ENCODE data around the gene CD63. TPM values are rescaled to one million over a fixed set of nuclear protein-coding genes. Genes with fewer than 3 reads are reported as not detected.

CD63 gene
- total and polyA plus RNA-seq, 2 of the 13 experiments (the other 11 are each of a cell fraction or from before 2014, with no cell fraction given): 234 to 277 TPM

DNA sequence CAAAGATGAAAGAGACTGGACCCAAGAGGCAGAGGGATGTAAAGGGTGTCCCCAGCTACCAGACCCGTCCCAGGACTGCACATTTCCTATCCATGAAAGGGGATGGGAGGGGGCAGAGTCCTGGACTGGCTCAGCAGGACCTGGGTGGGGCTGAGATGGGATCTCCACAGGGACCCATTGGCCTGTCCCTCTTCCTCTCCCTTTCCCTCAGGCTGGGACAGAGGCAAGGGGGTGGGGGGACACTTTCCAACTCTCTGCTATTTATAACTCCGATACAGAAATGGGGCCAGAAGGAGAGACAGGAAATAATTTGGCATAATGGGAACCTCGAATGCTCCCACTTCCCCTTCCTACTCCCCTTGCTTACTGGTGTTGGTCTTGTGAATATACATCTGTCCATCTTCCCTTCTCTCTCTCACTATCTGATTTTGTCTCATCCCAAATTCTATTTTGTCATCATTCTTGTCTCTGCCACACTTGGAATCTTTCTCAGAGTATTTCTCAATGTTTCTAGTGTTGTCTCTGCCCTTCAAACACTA, 20.0 kb downstream of the CD63 start:
- H3K4me3 ChIP-seq (replicated peaks in 1 of 3; ENCODE audit: insufficient read depth in 1 of 3, low read depth in 2 of 3, low read length in 3 of 3): no peak overlapping the region
- POLR2A ChIA-PET: no interaction called here
- 2% methylated on average over 3 of the region's 3 CpGs for WGBS (ENCODE audit: low lambda C conversion rate)
- no peak for FAIRE-seq
- H4K20me1 ChIP-seq (ENCODE audit: insufficient read depth, low read length): no peaks in the 10 kb centered on the region; the same call in 1 of the 2 replicates
- in situ Hi-C loops (cut with HindIII; ENCODE audit: extremely low pct_ligation_motif_present, low pct_unique_long_range_greater_than_20kb): no loop called here
- H3K36me3 ChIP-seq (replicated peaks in 1 of 2; ENCODE audit: control insufficient read depth in 1 of 2, insufficient read depth in 2 of 2, low read length in 2 of 2): no peaks in the 10 kb centered on the region
- H3K79me2 ChIP-seq (ENCODE audit: insufficient read depth, low read length): no peaks in the 10 kb centered on the region
- H3K4me1 ChIP-seq (ENCODE audit: insufficient read depth, low read length): peaks cover 41% of the 10 kb centered on the region
- TF ChIP-seq, protein P1, sequence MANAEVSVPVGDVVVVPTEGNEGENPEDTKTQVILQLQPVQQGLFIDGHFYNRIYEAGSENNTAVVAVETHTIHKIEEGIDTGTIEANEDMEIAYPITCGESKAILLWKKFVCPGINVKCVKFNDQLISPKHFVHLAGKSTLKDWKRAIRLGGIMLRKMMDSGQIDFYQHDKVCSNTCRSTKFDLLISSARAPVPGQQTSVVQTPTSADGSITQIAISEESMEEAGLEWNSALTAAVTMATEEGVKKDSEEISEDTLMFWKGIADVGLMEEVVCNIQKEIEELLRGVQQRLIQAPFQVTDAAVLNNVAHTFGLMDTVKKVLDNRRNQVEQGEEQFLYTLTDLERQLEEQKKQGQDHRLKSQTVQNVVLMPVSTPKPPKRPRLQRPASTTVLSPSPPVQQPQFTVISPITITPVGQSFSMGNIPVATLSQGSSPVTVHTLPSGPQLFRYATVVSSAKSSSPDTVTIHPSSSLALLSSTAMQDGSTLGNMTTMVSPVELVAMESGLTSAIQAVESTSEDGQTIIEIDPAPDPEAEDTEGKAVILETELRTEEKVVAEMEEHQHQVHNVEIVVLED (CRISPR knock-in tag; IDR thresholded peaks at IDR 0.05; ENCODE audit: borderline replicate concordance): no peak
- TF ChIP-seq, protein P2, sequence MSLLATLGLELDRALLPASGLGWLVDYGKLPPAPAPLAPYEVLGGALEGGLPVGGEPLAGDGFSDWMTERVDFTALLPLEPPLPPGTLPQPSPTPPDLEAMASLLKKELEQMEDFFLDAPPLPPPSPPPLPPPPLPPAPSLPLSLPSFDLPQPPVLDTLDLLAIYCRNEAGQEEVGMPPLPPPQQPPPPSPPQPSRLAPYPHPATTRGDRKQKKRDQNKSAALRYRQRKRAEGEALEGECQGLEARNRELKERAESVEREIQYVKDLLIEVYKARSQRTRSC (CRISPR knock-in tag; IDR thresholded peaks at IDR 0.05; ENCODE audit: low read depth): no peak
- TF ChIP-seq EED (CRISPR knock-in tag; IDR thresholded peaks at IDR 0.05): no peak
- TF ChIP-seq HNRNPL (IDR thresholded peaks at IDR 0.05; ENCODE audit: low read depth, low read length): no peak
- no peak for TF ChIP-seq SCMH1 (CRISPR knock-in tag; IDR thresholded peaks at IDR 0.05; ENCODE audit: borderline replicate concordance)
- TF ChIP-seq ZNF3 (CRISPR knock-in tag; IDR thresholded peaks at IDR 0.05): no peak
- no peak for TF ChIP-seq ZNF841 (CRISPR knock-in tag; IDR thresholded peaks at IDR 0.05; ENCODE audit: borderline replicate concordance)
- no peak for TF ChIP-seq ZNF557 (CRISPR knock-in tag; IDR thresholded peaks at IDR 0.05)
- no peak for TF ChIP-seq ZMYM4 (CRISPR knock-in tag; IDR thresholded peaks at IDR 0.05)
- TF ChIP-seq HES4 (CRISPR knock-in tag; IDR thresholded peaks at IDR 0.05; ENCODE audit: borderline replicate concordance): no peak
- TF ChIP-seq JUNB (CRISPR knock-in tag; IDR thresholded peaks at IDR 0.05; ENCODE audit: borderline replicate concordance): no peak
- TF ChIP-seq NR2F6 (IDR thresholded peaks at IDR 0.05): no peak
- no peak for TF ChIP-seq NR2F6 (CRISPR knock-in tag; IDR thresholded peaks at IDR 0.05)
- intact Hi-C loops (cut with micrococcal nuclease; ENCODE audit: unreplicated experiment): no loop called here
- peaks cover 1 to 62% of the 10 kb centered on the region in 2 experiments; a peak in 4 of 5 replicates for H3K27me3 ChIP-seq (ENCODE audit: control insufficient read depth in 1 of 2, insufficient read depth in 2 of 2, low read length in 2 of 2)
- no peak overlapping the region for H3K9ac ChIP-seq (ENCODE audit: insufficient read depth, low read depth, low read length)
- no peak overlapping the region for H3K4me2 ChIP-seq (ENCODE audit: low read depth, low read length)
- CTCF ChIA-PET (ENCODE audit: low intra/inter-chr PET ratio, low total read pairs): no interaction called here
- DNase-seq (ENCODE audit: low spot score): no peak
- BruUV-seq (replicated peaks): no TSS peak
- no peak for ATAC-seq
- H2AFZ ChIP-seq (ENCODE audit: low read length): no peak overlapping the region
- H3K27ac ChIP-seq (ENCODE audit: extremely low read length, insufficient read depth, low read length): no peak overlapping the region
- H3K9me3 ChIP-seq (ENCODE audit: low read length): no peaks in the 10 kb centered on the region

All from HepG2 (cell line).